NB4 (cell line): ENCODE data around the gene PLEKHA6.

Experiments
- DNase-seq: peaks from one replicate; pipeline ENCODE4 v3.0.0; 2010; ENCODE audit warnings: low read depth
- H3K4me3 ChIP-seq: one replicate; pipeline ENCODE4 v1.5.1; 2011; ENCODE audit warnings: mild to moderate bottlenecking, low read depth, low read length, moderate library complexity
- MYC ChIP-seq: IDR thresholded peaks from 2 replicates; pipeline ENCODE4 v1.6.1; 2011; ENCODE audit warnings: low read depth, low read length
- POLR2A ChIP-seq: IDR thresholded peaks from 2 replicates; pipeline ENCODE4 v1.6.1; 2011; ENCODE audit warnings: mild to moderate bottlenecking; ENCODE audit not compliant: insufficient read length; ENCODE audit errors: extremely low read depth
- TF ChIP-seq, protein P1 (sequence below): IDR thresholded peaks from one replicate; pipeline ENCODE4 v1.5.1; 2012; ENCODE audit warnings: low read depth, low read length
- TF ChIP-seq, protein P2 (sequence below): IDR thresholded peaks from 2 replicates; pipeline ENCODE4 v1.6.1; 2011; ENCODE audit warnings: low read depth, low read length

PLEKHA6 gene, protein sequence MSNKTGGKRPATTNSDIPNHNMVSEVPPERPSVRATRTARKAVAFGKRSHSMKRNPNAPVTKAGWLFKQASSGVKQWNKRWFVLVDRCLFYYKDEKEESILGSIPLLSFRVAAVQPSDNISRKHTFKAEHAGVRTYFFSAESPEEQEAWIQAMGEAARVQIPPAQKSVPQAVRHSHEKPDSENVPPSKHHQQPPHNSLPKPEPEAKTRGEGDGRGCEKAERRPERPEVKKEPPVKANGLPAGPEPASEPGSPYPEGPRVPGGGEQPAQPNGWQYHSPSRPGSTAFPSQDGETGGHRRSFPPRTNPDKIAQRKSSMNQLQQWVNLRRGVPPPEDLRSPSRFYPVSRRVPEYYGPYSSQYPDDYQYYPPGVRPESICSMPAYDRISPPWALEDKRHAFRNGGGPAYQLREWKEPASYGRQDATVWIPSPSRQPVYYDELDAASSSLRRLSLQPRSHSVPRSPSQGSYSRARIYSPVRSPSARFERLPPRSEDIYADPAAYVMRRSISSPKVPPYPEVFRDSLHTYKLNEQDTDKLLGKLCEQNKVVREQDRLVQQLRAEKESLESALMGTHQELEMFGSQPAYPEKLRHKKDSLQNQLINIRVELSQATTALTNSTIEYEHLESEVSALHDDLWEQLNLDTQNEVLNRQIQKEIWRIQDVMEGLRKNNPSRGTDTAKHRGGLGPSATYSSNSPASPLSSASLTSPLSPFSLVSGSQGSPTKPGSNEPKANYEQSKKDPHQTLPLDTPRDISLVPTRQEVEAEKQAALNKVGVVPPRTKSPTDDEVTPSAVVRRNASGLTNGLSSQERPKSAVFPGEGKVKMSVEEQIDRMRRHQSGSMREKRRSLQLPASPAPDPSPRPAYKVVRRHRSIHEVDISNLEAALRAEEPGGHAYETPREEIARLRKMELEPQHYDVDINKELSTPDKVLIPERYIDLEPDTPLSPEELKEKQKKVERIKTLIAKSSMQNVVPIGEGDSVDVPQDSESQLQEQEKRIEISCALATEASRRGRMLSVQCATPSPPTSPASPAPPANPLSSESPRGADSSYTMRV

DNA sequence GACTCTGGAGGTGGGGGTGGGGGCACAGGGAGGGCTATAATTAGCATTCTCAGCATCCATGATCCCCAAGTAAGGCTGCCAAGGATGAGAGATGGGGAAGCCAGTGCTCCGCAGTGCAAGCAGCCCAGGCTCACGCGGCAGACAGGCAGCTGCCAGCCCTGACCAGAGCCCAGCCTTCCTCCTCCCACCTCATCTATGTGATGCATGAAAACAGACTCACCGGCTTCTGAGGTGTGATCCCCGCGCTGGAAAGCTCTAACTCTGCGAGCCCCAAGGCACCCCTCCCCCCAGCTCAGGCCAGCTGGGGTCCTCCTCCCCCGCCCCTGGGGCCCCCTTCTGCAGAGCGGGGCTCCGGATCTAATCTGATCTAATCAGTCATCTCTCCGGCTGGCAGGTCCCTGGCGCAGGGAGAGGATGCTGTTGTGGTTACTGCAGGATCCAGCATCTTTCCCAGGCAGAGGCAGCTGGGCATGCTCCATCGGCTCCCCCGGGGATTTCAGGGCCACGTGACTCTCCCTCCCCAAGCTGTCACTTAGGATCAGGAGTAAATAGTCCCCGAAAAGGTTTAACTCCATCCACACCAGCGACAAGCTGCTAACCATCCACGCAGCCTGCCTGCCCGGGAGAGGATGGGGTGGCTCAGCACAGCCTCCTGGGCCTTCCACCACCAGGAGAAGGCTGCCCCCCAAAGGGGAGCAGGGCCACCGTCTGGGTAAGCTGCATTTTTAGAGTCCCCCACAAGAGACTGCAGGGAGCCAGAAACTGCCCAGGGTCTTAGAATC lies at the start of gene PLEKHA6:
TSS of gene PLEKHA6 (minus strand) at position 456 of the 782 bp plus-strand sequence. CDS start 86,202 bp downstream, outside the sequence.
- DNase-seq, result peak; percentile 23
- TF ChIP-seq POLR2A (no peak), MYC (no peak)
- TF ChIP-seq, protein P1, sequence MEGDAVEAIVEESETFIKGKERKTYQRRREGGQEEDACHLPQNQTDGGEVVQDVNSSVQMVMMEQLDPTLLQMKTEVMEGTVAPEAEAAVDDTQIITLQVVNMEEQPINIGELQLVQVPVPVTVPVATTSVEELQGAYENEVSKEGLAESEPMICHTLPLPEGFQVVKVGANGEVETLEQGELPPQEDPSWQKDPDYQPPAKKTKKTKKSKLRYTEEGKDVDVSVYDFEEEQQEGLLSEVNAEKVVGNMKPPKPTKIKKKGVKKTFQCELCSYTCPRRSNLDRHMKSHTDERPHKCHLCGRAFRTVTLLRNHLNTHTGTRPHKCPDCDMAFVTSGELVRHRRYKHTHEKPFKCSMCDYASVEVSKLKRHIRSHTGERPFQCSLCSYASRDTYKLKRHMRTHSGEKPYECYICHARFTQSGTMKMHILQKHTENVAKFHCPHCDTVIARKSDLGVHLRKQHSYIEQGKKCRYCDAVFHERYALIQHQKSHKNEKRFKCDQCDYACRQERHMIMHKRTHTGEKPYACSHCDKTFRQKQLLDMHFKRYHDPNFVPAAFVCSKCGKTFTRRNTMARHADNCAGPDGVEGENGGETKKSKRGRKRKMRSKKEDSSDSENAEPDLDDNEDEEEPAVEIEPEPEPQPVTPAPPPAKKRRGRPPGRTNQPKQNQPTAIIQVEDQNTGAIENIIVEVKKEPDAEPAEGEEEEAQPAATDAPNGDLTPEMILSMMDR, result peak; percentile 21
- TF ChIP-seq, protein P2, sequence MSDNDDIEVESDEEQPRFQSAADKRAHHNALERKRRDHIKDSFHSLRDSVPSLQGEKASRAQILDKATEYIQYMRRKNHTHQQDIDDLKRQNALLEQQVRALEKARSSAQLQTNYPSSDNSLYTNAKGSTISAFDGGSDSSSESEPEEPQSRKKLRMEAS, result no peak
- H3K4me3 ChIP-seq, result no peak within 1 kb of the TSS

DNA sequence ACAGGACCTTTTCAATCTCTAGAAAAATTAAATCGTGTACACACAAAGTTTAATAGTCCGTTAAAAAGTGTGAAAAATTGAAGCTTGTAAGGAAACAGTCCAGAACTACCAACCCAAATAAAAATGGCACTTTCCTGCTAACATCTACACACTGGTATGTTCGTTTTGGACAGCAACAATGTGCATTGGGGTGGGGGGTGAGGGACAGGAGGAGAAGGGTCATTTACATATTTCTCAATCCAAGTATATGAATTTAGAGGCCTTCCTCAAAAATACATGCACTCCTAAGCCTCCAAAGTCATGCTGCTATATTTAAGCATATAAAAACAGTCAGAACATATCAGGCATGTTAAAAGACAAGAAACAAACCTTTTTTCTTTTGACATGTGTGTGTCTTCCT lies 49.4 kb upstream of the PLEKHA6 start:
- peak; percentile 62 for DNase-seq
- H3K4me3 ChIP-seq, result peak overlapping the region; percentile 99
- TF ChIP-seq, protein P2, result peak; percentile 63
- TF ChIP-seq POLR2A, result no peak
- peak; percentile 60 for TF ChIP-seq MYC
- TF ChIP-seq, protein P1, result no peak

DNA sequence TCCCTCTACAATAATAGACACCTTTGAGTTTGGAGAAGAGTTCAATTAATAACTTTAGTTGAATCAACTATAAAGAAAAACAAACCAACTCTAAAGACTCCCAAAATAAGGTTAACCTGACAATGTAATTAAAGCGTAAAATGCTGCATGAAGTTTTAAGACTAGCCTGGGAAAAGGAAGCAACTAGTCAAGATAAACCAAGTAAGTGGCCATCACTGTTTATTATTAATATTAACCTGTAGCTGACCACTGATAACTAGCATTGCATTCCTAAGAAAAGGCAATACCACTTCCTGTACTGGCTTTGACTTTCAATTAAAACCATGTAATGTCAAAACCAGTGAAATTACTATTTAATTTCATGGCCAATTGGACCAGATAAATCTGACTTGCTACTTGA lies 48.9 kb upstream of the PLEKHA6 start:
- no peak for DNase-seq
- H3K4me3 ChIP-seq, result peak overlapping the region; percentile 99
- TF ChIP-seq, protein P2, result no peak
- no peak for TF ChIP-seq POLR2A
- TF ChIP-seq, protein P1, result no peak
- TF ChIP-seq MYC, result no peak

DNA sequence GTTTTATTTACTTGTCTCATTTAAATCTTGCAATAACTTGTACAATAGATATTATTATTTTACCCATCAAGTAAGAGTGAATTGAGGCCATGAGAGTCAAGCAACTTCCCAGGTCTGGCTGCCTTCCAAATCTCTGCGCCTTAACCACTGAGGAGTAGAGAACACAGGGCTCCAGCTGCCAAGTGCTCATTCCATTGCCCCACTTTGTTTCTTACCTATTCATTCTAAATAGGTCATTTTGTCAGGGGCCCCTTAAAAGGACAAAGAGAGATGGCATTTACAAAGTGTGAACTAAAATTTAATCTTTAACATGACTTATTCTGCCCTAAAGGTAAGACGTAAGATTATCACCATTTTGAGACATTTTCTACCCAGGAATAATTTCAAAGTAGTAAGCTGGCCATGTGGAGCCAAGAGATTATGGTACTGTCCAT lies 48.4 kb upstream of the PLEKHA6 start:
- DNase-seq, result peak; percentile 43
- TF ChIP-seq, protein P1, result no peak
- TF ChIP-seq POLR2A (no peak), MYC (no peak)
- TF ChIP-seq, protein P2, result no peak

More for the DNA sequence above, 48.4 kb upstream of the PLEKHA6 start:
- peak overlapping the region; percentile 99 for H3K4me3 ChIP-seq
